SK-N-SH treated with all-trans-retinoic acid at 6 μM for 48 hours (cell line): ENCODE data around the gene ARHGAP22.

ENCODE experiments used
- ATAC-seq: fragments of 200-7000 bp; cut with Tn5 transposase; 3 replicates; pipeline ENCODE4 v1.9.1; 2020; ENCODE audit warnings: mild to moderate bottlenecking, moderate library complexity
- ARNTL ChIP-seq: fragments of 450-650 bp; formaldehyde crosslinking; IDR thresholded peaks from 2 replicates; pipeline ENCODE4 v1.5.0; 2020; ENCODE audit warnings: low read depth, mild to moderate bottlenecking, moderate library complexity, borderline replicate concordance
- BACH2 ChIP-seq: fragments of 250-450 bp; sonication (Bioruptor Pico); IDR thresholded peaks from 2 replicates; pipeline ENCODE4 v1.9.0; 2021; ENCODE audit warnings: mild to moderate bottlenecking, borderline replicate concordance
- CREB5 ChIP-seq: fragments of 250-450 bp; sonication (Bioruptor Pico); IDR thresholded peaks from 2 replicates; pipeline ENCODE4 v1.5.1; 2020; ENCODE audit warnings: low read depth, mild to moderate bottlenecking, moderate library complexity
- CSRNP3 ChIP-seq: fragments of 250-450 bp; sonication (Bioruptor Pico); IDR thresholded peaks from 2 replicates; pipeline ENCODE4 v1.5.1; 2021; ENCODE audit warnings: mild to moderate bottlenecking, moderate library complexity
- ESRRG ChIP-seq: fragments of 250-450 bp; sonication (Bioruptor Pico); IDR thresholded peaks from 2 replicates; pipeline ENCODE4 v1.6.1; 2021; ENCODE audit warnings: mild to moderate bottlenecking
- OSR1 ChIP-seq: fragments of 250-450 bp; sonication (Bioruptor Pico); IDR thresholded peaks from 2 replicates; pipeline ENCODE4 v1.8.0; 2022; ENCODE audit warnings: moderate library complexity, mild to moderate bottlenecking, inconsistent platforms
- PATZ1 ChIP-seq: fragments of 250-450 bp; sonication (Bioruptor Pico); IDR thresholded peaks from 2 replicates; pipeline ENCODE4 v1.8.0; 2020; ENCODE audit warnings: mild to moderate bottlenecking, moderate library complexity, borderline replicate concordance
- POU6F1 ChIP-seq: fragments of 250-450 bp; sonication (Bioruptor Pico); IDR thresholded peaks from 2 replicates; pipeline ENCODE4 v1.8.0; 2021; ENCODE audit warnings: low read depth, mild to moderate bottlenecking, moderate library complexity, borderline replicate concordance
- PPARA ChIP-seq: fragments of 250-450 bp; sonication (Bioruptor Pico); IDR thresholded peaks from 2 replicates; pipeline ENCODE4 v1.5.0; 2020; ENCODE audit warnings: mild to moderate bottlenecking, borderline replicate concordance
- RARB ChIP-seq: fragments of 250-450 bp; sonication (Bioruptor Pico); IDR thresholded peaks from 2 replicates; pipeline ENCODE4 v1.8.0; 2021; ENCODE audit warnings: mild to moderate bottlenecking, moderate library complexity
- SNAI2 ChIP-seq: fragments of 250-450 bp; sonication (Bioruptor Pico); IDR thresholded peaks from 2 replicates; pipeline ENCODE4 v1.5.0; 2020; ENCODE audit warnings: mild to moderate bottlenecking, moderate library complexity
- TOX ChIP-seq: fragments of 250-450 bp; sonication (Bioruptor Pico); IDR thresholded peaks from 2 replicates; pipeline ENCODE4 v1.8.0; 2021; ENCODE audit warnings: mild to moderate bottlenecking, moderate library complexity, borderline replicate concordance
- TSHZ2 ChIP-seq: fragments of 250-450 bp; sonication (Bioruptor Pico); IDR thresholded peaks from 2 replicates; pipeline ENCODE4 v1.5.0; 2020; ENCODE audit warnings: mild to moderate bottlenecking, moderate library complexity
- ZFP3 ChIP-seq: fragments of 250-450 bp; sonication (Bioruptor Pico); IDR thresholded peaks from 2 replicates; pipeline ENCODE4 v1.5.0; 2020; ENCODE audit warnings: mild to moderate bottlenecking, moderate library complexity
- ZFP30 ChIP-seq: fragments of 450-650 bp; formaldehyde crosslinking; IDR thresholded peaks from 2 replicates; pipeline ENCODE4 v1.5.0; 2022; ENCODE audit warnings: mild to moderate bottlenecking, moderate library complexity
- ZNF565 ChIP-seq: fragments of 450-650 bp; formaldehyde crosslinking; conservative IDR thresholded peaks from 2 replicates; pipeline ENCODE4 v1.5.0; 2020; ENCODE audit warnings: low read depth, mild to moderate bottlenecking, moderate library complexity
- ZNF70 ChIP-seq: fragments of 450-650 bp; formaldehyde crosslinking; IDR thresholded peaks from 2 replicates; pipeline ENCODE4 v1.5.0; 2020; ENCODE audit warnings: mild to moderate bottlenecking, moderate library complexity

Gene ARHGAP22

GRCh38 chr10:48454302-48455054, 150.4 kb downstream of the ARHGAP22 start:
- ATAC-seq: no peak
- TF ChIP-seq PPARA (no peak), ZFP3 (CRISPR knock-in tag) (no peak), CREB5 (no peak), TSHZ2 (CRISPR knock-in tag) (no peak), CSRNP3 (CRISPR knock-in tag) (no peak), TOX (CRISPR knock-in tag) (no peak), OSR1 (CRISPR knock-in tag) (no peak), ZFP30 (CRISPR knock-in tag) (no peak), BACH2 (no peak)

GRCh38 chr10:48453451-48454301, 151.2 kb downstream of the ARHGAP22 start:
- no peak for ATAC-seq
- TF ChIP-seq ZFP30 (CRISPR knock-in tag) (no peak), BACH2 (no peak), TSHZ2 (CRISPR knock-in tag) (no peak), PATZ1 (CRISPR knock-in tag) (no peak), ZNF70 (no peak), ARNTL (no peak)

GRCh38 chr10:48452879-48453412, 151.9 kb downstream of the ARHGAP22 start:
- ATAC-seq: no peak
- no peak for TF ChIP-seq OSR1 (CRISPR knock-in tag)
- TF ChIP-seq ZNF565: no peak
- TF ChIP-seq BACH2: no peak
- TF ChIP-seq CSRNP3 (CRISPR knock-in tag): no peak
- no peak for TF ChIP-seq ESRRG (CRISPR knock-in tag)
- TF ChIP-seq ZNF70: no peak
- TF ChIP-seq RARB (CRISPR knock-in tag): no peak
- TF ChIP-seq TOX (CRISPR knock-in tag): no peak
- TF ChIP-seq SNAI2 (CRISPR knock-in tag): no peak
- TF ChIP-seq CREB5: no peak
- no peak for TF ChIP-seq POU6F1
